ENCODE data around the gene ZNF169. TPM values are rescaled to one million over a fixed set of nuclear protein-coding genes. Genes with fewer than 3 reads are reported as not detected.
"Not testable (repeated sequence)": the region's sequence is repeated elsewhere in the genome, so short reads cannot be mapped to it uniquely, and the experiment has no call there.

Gene ZNF169
- total and polyA plus RNA-seq, 4 donors, result 0.75 to 4.6 (median 1.4) TPM

GRCh38 chr9:94232428-94232827 lies 26.7 kb upstream of the ZNF169 start:
- Histone ChIP-seq H3K36me3 (ENCODE audit: control insufficient read depth in 4 of 4, insufficient read depth in 3 of 4, low read depth in 1 of 4, low read length in 3 of 4) (no peaks in the 10 kb centered on the region), H3K9ac (ENCODE audit: low read depth in 1 of 2, low read length in 2 of 2) (no peak overlapping the region), H3K9me3 (ENCODE audit: control insufficient read depth in 4 of 4, low read length in 3 of 4) (peaks cover 0 to 5% (median 0%) of the 10 kb centered on the region in 4 donors), H3K4me3 (ENCODE audit: low read depth in 1 of 3, low read length in 3 of 3) (no peak overlapping the region), H3K4me1 (ENCODE audit: control insufficient read depth in 4 of 4, insufficient read depth in 4 of 4, low read length in 3 of 4) (no peaks in the 10 kb centered on the region), H3K27me3 (ENCODE audit: control insufficient read depth in 4 of 4, insufficient read depth in 4 of 4, low read length in 3 of 4) (peaks cover 0 to 3% (median 0%) of the 10 kb centered on the region in 4 donors), H3K27ac (ENCODE audit: low read depth in 1 of 2, low read length in 2 of 2) (no peak overlapping the region)
- TF ChIP-seq HNF4A (conservative IDR thresholded peaks at IDR 0.05) (no peak), NR2F2 (IDR thresholded peaks at IDR 0.05) (no peak), MAX (IDR thresholded peaks at IDR 0.05) (no peak), HNF4G (IDR thresholded peaks at IDR 0.05) (no peak), FOXA1 (IDR thresholded peaks at IDR 0.05) (no peak), RAD21 (IDR thresholded peaks at IDR 0.05) (no peak), YY1 (IDR thresholded peaks at IDR 0.05) (no peak), SP1 (IDR thresholded peaks at IDR 0.05) (no peak), EGR1 (IDR thresholded peaks at IDR 0.05; ENCODE audit: low read depth in 2 of 2) (no peak), JUND (IDR thresholded peaks at IDR 0.05) (no peak), CTCF (IDR thresholded peaks at IDR 0.05; ENCODE audit: low read depth, low read length, missing input control) (no peak), FOXA2 (IDR thresholded peaks at IDR 0.05) (no peak), RXRA (IDR thresholded peaks at IDR 0.05) (no peak), TAF1 (conservative IDR thresholded peaks at IDR 0.05) (no peak), GABPA (IDR thresholded peaks at IDR 0.05 in 1 of 2, conservative IDR thresholded peaks at IDR 0.05 in 1 of 2) (no peak)
- TF ChIP-seq, protein P1, sequence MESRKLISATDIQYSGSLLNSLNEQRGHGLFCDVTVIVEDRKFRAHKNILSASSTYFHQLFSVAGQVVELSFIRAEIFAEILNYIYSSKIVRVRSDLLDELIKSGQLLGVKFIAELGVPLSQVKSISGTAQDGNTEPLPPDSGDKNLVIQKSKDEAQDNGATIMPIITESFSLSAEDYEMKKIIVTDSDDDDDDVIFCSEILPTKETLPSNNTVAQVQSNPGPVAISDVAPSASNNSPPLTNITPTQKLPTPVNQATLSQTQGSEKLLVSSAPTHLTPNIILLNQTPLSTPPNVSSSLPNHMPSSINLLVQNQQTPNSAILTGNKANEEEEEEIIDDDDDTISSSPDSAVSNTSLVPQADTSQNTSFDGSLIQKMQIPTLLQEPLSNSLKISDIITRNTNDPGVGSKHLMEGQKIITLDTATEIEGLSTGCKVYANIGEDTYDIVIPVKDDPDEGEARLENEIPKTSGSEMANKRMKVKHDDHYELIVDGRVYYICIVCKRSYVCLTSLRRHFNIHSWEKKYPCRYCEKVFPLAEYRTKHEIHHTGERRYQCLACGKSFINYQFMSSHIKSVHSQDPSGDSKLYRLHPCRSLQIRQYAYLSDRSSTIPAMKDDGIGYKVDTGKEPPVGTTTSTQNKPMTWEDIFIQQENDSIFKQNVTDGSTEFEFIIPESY (IDR thresholded peaks at IDR 0.05), result no peak
- TF ChIP-seq, protein P2, sequence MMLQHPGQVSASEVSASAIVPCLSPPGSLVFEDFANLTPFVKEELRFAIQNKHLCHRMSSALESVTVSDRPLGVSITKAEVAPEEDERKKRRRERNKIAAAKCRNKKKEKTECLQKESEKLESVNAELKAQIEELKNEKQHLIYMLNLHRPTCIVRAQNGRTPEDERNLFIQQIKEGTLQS (IDR thresholded peaks at IDR 0.05), result no peak
- TF ChIP-seq, protein P3, sequence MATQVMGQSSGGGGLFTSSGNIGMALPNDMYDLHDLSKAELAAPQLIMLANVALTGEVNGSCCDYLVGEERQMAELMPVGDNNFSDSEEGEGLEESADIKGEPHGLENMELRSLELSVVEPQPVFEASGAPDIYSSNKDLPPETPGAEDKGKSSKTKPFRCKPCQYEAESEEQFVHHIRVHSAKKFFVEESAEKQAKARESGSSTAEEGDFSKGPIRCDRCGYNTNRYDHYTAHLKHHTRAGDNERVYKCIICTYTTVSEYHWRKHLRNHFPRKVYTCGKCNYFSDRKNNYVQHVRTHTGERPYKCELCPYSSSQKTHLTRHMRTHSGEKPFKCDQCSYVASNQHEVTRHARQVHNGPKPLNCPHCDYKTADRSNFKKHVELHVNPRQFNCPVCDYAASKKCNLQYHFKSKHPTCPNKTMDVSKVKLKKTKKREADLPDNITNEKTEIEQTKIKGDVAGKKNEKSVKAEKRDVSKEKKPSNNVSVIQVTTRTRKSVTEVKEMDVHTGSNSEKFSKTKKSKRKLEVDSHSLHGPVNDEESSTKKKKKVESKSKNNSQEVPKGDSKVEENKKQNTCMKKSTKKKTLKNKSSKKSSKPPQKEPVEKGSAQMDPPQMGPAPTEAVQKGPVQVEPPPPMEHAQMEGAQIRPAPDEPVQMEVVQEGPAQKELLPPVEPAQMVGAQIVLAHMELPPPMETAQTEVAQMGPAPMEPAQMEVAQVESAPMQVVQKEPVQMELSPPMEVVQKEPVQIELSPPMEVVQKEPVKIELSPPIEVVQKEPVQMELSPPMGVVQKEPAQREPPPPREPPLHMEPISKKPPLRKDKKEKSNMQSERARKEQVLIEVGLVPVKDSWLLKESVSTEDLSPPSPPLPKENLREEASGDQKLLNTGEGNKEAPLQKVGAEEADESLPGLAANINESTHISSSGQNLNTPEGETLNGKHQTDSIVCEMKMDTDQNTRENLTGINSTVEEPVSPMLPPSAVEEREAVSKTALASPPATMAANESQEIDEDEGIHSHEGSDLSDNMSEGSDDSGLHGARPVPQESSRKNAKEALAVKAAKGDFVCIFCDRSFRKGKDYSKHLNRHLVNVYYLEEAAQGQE (IDR thresholded peaks at IDR 0.05), result no peak
- DNase-seq (ENCODE audit: low spot score), result no peak
- WGBS, result 75% methylated on average over 3 of the region's 3 CpGs

- H3K9me3 ChIP-seq (ENCODE audit: control insufficient read depth in 4 of 4, low read length in 3 of 4); H3K27me3 ChIP-seq (ENCODE audit: control insufficient read depth in 4 of 4, insufficient read depth in 4 of 4, low read length in 3 of 4); H3K36me3 ChIP-seq (ENCODE audit: control insufficient read depth in 4 of 4, insufficient read depth in 3 of 4, low read depth in 1 of 4, low read length in 3 of 4); H3K27ac ChIP-seq (ENCODE audit: low read depth in 1 of 2, low read length in 2 of 2); DNase-seq (ENCODE audit: low spot score); H3K9ac ChIP-seq (ENCODE audit: low read depth in 1 of 2, low read length in 2 of 2); H3K4me1 ChIP-seq (ENCODE audit: control insufficient read depth in 4 of 4, insufficient read depth in 4 of 4, low read length in 3 of 4); H3K4me3 ChIP-seq (ENCODE audit: low read depth in 1 of 3, low read length in 3 of 3): not testable (repeated sequence)
- 97% methylated on average over 4 of the region's 4 CpGs for WGBS
These were observed 18.0 kb upstream of the ZNF169 start for GRCh38 chr9:94241098-94241497.
